HepG2 (cell line): Measurements from ENCODE around the gene TMEM86B. TPM values are rescaled to one million over a fixed set of nuclear protein-coding genes. Genes with fewer than 3 reads are reported as not detected.

Experiments
- EP300 ChIP-seq, 3 experiments: sonication (generic) in 1 of 3; formaldehyde crosslinking in 1 of 3; IDR thresholded peaks; 2 replicates each; pipeline versions ENCODE4 v1.5.1 to v1.6.1; 2011 to 2020; ENCODE audit warnings: low read depth in 2 of 3, low read length in 2 of 3, borderline replicate concordance in 1 of 3, improper control_type of control experiment in 1 of 3, mild to moderate bottlenecking in 1 of 3, missing genetic modification reagents in 1 of 3, moderate library complexity in 1 of 3
- ESRRA ChIP-seq: sonication (generic); formaldehyde crosslinking; IDR thresholded peaks from 2 replicates; pipeline ENCODE4 v1.5.1; 2020; ENCODE audit warnings: mild to moderate bottlenecking, low read depth, missing genetic modification reagents
- FOXP4 ChIP-seq: sonication (generic); formaldehyde crosslinking; IDR thresholded peaks from 2 replicates; pipeline ENCODE4 v1.4.0; 2020; ENCODE audit warnings: missing genetic modification reagents
- IRF2 ChIP-seq: IDR thresholded peaks from 2 replicates; pipeline ENCODE4 v1.6.1; 2018; ENCODE audit warnings: missing genetic modification reagents, missing compliant biosample characterization
- KLF16 ChIP-seq, 2 experiments: sonication (generic) in 1 of 2; formaldehyde crosslinking in 1 of 2; IDR thresholded peaks; 2 replicates each; pipeline versions ENCODE4 v1.6.1 to v1.8.0; 2016 to 2023; ENCODE audit warnings: missing genetic modification reagents in 2 of 2, missing compliant biosample characterization in 1 of 2
- LCORL ChIP-seq, 2 experiments: fragments of 450-650 bp in 1 of 2; sonication (generic) in 1 of 2; formaldehyde crosslinking in 1 of 2; IDR thresholded peaks; 2 replicates each; pipeline versions ENCODE4 v1.5.0 to v1.6.1; 2017 to 2020; ENCODE audit warnings: antibody characterized with exemption in 1 of 2, missing genetic modification reagents in 1 of 2
- MAX ChIP-seq: IDR thresholded peaks from 2 replicates; pipeline ENCODE4 v1.6.1; 2012; ENCODE audit warnings: inconsistent platforms
- MTA3 ChIP-seq: sonication (generic); formaldehyde crosslinking; IDR thresholded peaks from 2 replicates; pipeline ENCODE4 v1.4.0; 2020; ENCODE audit warnings: missing genetic modification reagents
- POLR2A ChIP-seq, 2 experiments: IDR thresholded peaks; 2 replicates each; pipeline ENCODE4 v1.6.1; 2011; ENCODE audit warnings: low read depth in 2 of 2, low read length in 2 of 2, mild to moderate bottlenecking in 1 of 2, moderate library complexity in 1 of 2; ENCODE audit not compliant: insufficient read depth in 1 of 2
- RAD51 ChIP-seq: fragments of 450-650 bp; IDR thresholded peaks from 2 replicates; pipeline ENCODE4 v1.6.1; 2016; ENCODE audit warnings: borderline replicate concordance
- SKI ChIP-seq: fragments of 450-650 bp; IDR thresholded peaks from one replicate; pipeline ENCODE4 v1.6.1; 2018; ENCODE audit warnings: mild to moderate bottlenecking; ENCODE audit not compliant: partially characterized antibody
- STAT6 ChIP-seq: sonication (generic); formaldehyde crosslinking; IDR thresholded peaks from 2 replicates; pipeline ENCODE4 v1.4.0; 2020; ENCODE audit warnings: missing genetic modification reagents, mild to moderate bottlenecking, borderline replicate concordance
- TBX2 ChIP-seq: sonication (generic); formaldehyde crosslinking; IDR thresholded peaks from 2 replicates; pipeline ENCODE4 v1.5.0; 2020; ENCODE audit warnings: missing genetic modification reagents, mild to moderate bottlenecking, borderline replicate concordance
- TFAP4 ChIP-seq: sonication (generic); IDR thresholded peaks from 2 replicates; pipeline ENCODE4 v1.6.1; 2016; ENCODE audit warnings: low read depth, borderline replicate concordance
- ZBTB4 ChIP-seq: sonication (generic); formaldehyde crosslinking; IDR thresholded peaks from 2 replicates; pipeline ENCODE4 v1.4.0; 2020; ENCODE audit warnings: missing genetic modification reagents, mild to moderate bottlenecking, borderline replicate concordance
- ZNF143 ChIP-seq: sonication (generic); formaldehyde crosslinking; IDR thresholded peaks from 2 replicates; pipeline ENCODE4 v1.4.0; 2020; ENCODE audit warnings: missing genetic modification reagents
- ZNF441 ChIP-seq: sonication (generic); formaldehyde crosslinking; IDR thresholded peaks from 2 replicates; pipeline ENCODE4 v1.7.0; 2021; ENCODE audit warnings: missing genetic modification reagents, borderline replicate concordance
- polyA plus RNA-seq, 8 experiments: library from polyadenylated mRNA; depleted of rRNA in 3 of 8; stranded (reverse) in 7 of 8; unstranded in 1 of 8; fragments of >200 nt; fragmentation: Illumina TruSeq in 4 of 8; extraction: Trizol in 4 of 8; gene quantifications; 2 replicates each; pipeline versions ENCODE4 v1.2.1 to v1.2.3, GENCODE V29; 2011 to 2016; ENCODE audit warnings: low read depth in 4 of 8, missing spikeins in 1 of 8, mixed read lengths in 1 of 8; ENCODE audit not compliant: insufficient read depth in 1 of 8
- total RNA-seq, 5 experiments: library from RNA; depleted of rRNA; stranded (reverse); fragments of >200 nt; fragmentation: Illumina TruSeq; extraction: Trizol; gene quantifications; 2 replicates each; pipeline ENCODE4 v1.2.3, GENCODE V29; 2016; ENCODE audit warnings: low read depth in 1 of 5

TMEM86B gene
- total and polyA plus RNA-seq, 2 of the 13 experiments (the other 11 are each of a cell fraction or from before 2014, with no cell fraction given) = 7.7 to 9.6 TPM

DNA sequence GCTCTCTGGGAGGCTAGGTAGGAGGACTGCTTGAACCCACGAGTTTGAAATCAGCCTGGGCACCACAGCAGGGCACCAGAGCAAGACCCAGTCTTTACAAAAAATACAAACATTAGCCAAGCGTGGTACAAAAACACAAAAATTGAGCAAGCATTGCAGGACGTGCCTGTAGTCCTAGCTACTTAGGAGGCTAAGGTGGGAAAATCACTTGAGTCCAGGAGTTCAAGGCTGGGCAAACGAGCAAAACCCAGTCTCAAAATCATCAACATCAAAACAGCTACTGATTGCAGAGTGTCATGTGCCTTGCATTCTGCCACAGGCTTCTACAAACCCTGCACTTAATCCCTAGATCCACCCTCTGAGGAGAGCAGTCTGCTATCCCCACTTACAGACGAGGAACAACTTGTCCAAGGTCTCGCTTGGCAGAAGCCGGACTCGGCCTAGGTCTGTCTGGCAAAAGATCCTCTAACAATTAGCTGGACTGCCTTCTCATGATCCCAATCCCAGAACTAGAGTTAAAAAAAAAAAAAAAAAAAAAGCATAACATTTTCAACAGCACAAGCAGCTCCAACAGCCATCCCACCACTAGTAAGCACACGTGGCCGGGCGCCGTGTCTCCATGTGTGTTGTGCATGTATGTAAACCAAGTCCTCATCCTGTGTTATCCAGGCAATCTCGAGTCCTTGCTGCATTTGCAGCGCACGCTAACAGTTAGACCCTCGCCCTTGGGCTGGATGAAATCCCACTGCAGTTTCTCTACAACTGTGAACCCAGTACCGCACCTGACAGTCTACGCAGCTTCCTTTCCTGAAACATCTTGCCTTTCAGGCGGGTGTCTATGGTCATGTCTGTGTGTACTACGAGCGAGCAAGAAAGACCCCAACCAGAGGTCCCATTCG, 28.2 kb upstream of the TMEM86B start (continued):
- TF ChIP-seq IRF2 (CRISPR knock-in tag) (0 out of 2 replicates have a peak, but pooled peaks have one; percentile 28), POLR2A (IDR thresholded peaks at IDR 0.05; ENCODE audit: insufficient read depth in 1 of 2, low read depth in 2 of 2, low read length in 2 of 2) (peak; percentile 69 to 75), MTA3 (no peak), TFAP4 (no peak), LCORL (IDR thresholded peaks at IDR 0.05) (no peak), LCORL (CRISPR knock-in tag; IDR thresholded peaks at IDR 0.05) (peak; percentile 52; the same call in 1 of the 2 replicates), MAX (peak; percentile 39; the same call in 1 of the 2 replicates), KLF16 (CRISPR knock-in tag; IDR thresholded peaks at IDR 0.05) (peak in 1 of 2 experiments; percentile 20; a peak in 1 of 4 replicates), ESRRA (CRISPR knock-in tag) (0 out of 2 replicates have a peak, but pooled peaks have one; percentile 32), ZBTB4 (CRISPR knock-in tag) (no peak), ZNF441 (CRISPR knock-in tag) (no peak), STAT6 (CRISPR knock-in tag) (no peak), ZNF143 (CRISPR knock-in tag) (no peak), EP300 (IDR thresholded peaks at IDR 0.05; ENCODE audit: low read depth in 2 of 2, low read length in 2 of 2) (peak in 1 of 2 experiments; percentile 42; a peak in 1 of 4 replicates), EP300 (CRISPR knock-in tag; IDR thresholded peaks at IDR 0.05; ENCODE audit: borderline replicate concordance) (no peak), FOXP4 (CRISPR knock-in tag) (peak; percentile 45; the same call in 1 of the 2 replicates), TBX2 (CRISPR knock-in tag) (peak; percentile 77; the same call in 1 of the 2 replicates), RAD51 (no peak), SKI (peak; percentile 15)
